Osteocyte (in vitro differentiated cells): ENCODE measurements around the gene VRK3. TPM values are rescaled to one million over a fixed set of nuclear protein-coding genes. Genes with fewer than 3 reads are reported as not detected.
A peak's percentile ranks its signal among the peaks of the same experiment; 100 is the strongest.
"Not testable (repeated sequence)": the region's sequence is repeated elsewhere in the genome, so short reads cannot be mapped to it uniquely, and the experiment has no call there.

ENCODE experiments used
- DNase-seq: peaks from one replicate; pipeline ENCODE4 v3.0.0; 2021; ENCODE audit warnings: mixed read lengths; ENCODE audit not compliant: unreplicated experiment; ENCODE audit errors: extremely low spot score
- H3K27ac Mint-ChIP-seq: one replicate; pipeline ENCODE4 v1.8.0; 2021; ENCODE audit warnings: mild to moderate bottlenecking, mixed read lengths; ENCODE audit not compliant: unreplicated experiment
- H3K27me3 Mint-ChIP-seq: one replicate; pipeline ENCODE4 v1.8.0; 2021; ENCODE audit warnings: mixed read lengths; ENCODE audit not compliant: unreplicated experiment
- H3K36me3 Mint-ChIP-seq: one replicate; pipeline ENCODE4 v1.8.0; 2021; ENCODE audit warnings: mixed read lengths; ENCODE audit not compliant: unreplicated experiment
- H3K4me1 Mint-ChIP-seq: one replicate; pipeline ENCODE4 v1.8.0; 2021; ENCODE audit warnings: mixed read lengths; ENCODE audit not compliant: unreplicated experiment
- H3K4me3 Mint-ChIP-seq: one replicate; pipeline ENCODE4 v1.8.0; 2021; ENCODE audit warnings: mild to moderate bottlenecking, moderate library complexity, mixed read lengths; ENCODE audit not compliant: unreplicated experiment
- H3K9me3 Mint-ChIP-seq: one replicate; pipeline ENCODE4 v1.8.0; 2021; ENCODE audit warnings: mixed read lengths; ENCODE audit not compliant: unreplicated experiment
- long read RNA-seq: library from polyadenylated mRNA; unstranded; transcript quantifications from one replicate; pipeline ENCODE4 v2.0.0, GENCODE V29; 2021
- total RNA-seq: library from RNA; stranded (reverse); gene quantifications from 2 replicates; pipeline ENCODE4 v1.2.1, GENCODE V29; 2021
- TF ChIP-seq, protein P1 (sequence below): fragments of 200-600 bp; sonication (generic); IDR thresholded peaks from 2 replicates; pipeline ENCODE4 v1.5.0; 2021; ENCODE audit warnings: antibody characterized with exemption, mild to moderate bottlenecking, moderate library complexity

VRK3 gene
- total RNA-seq, result 31.5 and 35.8 TPM in 2 replicates
- long read RNA-seq, transcript VRK3-217 (15 exons, 2,126 nt), result major isoform, 46 of 110 reads
- long read RNA-seq, partial matches to known transcripts, result 37 of 110 reads
- long read RNA-seq, other reads (novel, unspliced or antisense), result 21 of 110 reads

GRCh38 chr19:50025022-50025793 lies at the start of gene VRK3:
TSS of gene VRK3 (minus strand) at chr19:50025372. CDS start at chr19:50016162, 9,210 bp downstream.
- H3K4me1 Mint-ChIP-seq, result peaks cover 27% of the 10 kb centered on the region
- H3K27me3 Mint-ChIP-seq, result no peaks in the 10 kb centered on the region
- no peaks in the 10 kb centered on the region for H3K36me3 Mint-ChIP-seq
- DNase-seq, result peak; percentile 100
- TF ChIP-seq, protein P1, sequence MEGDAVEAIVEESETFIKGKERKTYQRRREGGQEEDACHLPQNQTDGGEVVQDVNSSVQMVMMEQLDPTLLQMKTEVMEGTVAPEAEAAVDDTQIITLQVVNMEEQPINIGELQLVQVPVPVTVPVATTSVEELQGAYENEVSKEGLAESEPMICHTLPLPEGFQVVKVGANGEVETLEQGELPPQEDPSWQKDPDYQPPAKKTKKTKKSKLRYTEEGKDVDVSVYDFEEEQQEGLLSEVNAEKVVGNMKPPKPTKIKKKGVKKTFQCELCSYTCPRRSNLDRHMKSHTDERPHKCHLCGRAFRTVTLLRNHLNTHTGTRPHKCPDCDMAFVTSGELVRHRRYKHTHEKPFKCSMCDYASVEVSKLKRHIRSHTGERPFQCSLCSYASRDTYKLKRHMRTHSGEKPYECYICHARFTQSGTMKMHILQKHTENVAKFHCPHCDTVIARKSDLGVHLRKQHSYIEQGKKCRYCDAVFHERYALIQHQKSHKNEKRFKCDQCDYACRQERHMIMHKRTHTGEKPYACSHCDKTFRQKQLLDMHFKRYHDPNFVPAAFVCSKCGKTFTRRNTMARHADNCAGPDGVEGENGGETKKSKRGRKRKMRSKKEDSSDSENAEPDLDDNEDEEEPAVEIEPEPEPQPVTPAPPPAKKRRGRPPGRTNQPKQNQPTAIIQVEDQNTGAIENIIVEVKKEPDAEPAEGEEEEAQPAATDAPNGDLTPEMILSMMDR, result peak; percentile 10
- H3K27ac Mint-ChIP-seq, result peak within 1 kb of the TSS; percentile 100
- H3K9me3 Mint-ChIP-seq, result no peaks in the 10 kb centered on the region
- H3K4me3 Mint-ChIP-seq, result peak within 1 kb of the TSS; percentile 100

DNA sequence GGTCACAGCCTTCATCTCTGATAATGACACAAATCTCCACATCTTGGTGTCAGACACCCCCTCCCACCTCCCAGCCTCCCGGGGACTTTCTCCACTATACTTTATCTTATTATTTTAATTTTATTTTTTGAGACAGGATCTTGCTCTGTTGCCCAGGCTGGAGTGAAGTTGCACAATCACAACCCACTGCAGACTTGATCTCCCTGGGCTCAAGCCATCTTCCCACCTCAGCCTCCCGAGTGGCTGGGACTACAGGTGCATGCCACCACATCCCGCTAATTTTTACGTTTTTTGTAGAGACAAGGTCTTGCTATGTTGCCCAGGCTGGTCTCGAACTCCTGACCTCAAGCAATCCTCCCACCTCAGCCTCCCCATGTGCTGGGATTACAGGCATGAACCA lies 43.2 kb upstream of the VRK3 start:
- not testable (repeated sequence) for H3K4me1 Mint-ChIP-seq, H3K9me3 Mint-ChIP-seq, H3K4me3 Mint-ChIP-seq, H3K36me3 Mint-ChIP-seq, H3K27me3 Mint-ChIP-seq, DNase-seq, H3K27ac Mint-ChIP-seq

DNA sequence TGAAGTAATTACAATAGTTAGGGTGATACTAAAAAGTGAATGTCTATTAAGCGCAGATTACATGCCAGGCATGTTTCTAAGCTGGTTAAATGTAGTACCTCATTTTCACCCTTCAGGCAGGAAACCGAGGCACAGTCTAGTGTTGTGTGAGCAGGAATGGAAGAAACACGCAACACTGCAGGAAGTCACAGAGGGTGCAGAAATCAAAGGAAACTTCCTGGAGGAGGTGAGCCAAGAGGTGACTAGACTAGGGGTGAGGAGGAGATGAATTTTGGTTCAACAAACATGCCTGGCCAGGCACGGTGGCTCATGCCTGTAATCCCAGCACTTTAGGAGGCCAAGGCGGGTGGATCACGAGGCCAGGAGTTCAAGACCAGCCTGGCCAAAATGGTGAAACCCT lies 42.4 kb upstream of the VRK3 start:
- DNase-seq, result no peak
- H3K4me1 Mint-ChIP-seq, result no peaks in the 10 kb centered on the region
- H3K9me3 Mint-ChIP-seq, result no peaks in the 10 kb centered on the region
- H3K4me3 Mint-ChIP-seq, result no peak overlapping the region
- TF ChIP-seq, protein P1, result no peak
- H3K27ac Mint-ChIP-seq, result no peak overlapping the region
- no peaks in the 10 kb centered on the region for H3K36me3 Mint-ChIP-seq
- no peaks in the 10 kb centered on the region for H3K27me3 Mint-ChIP-seq

GRCh38 chr19:50065938-50066337 lies 40.8 kb upstream of the VRK3 start:
- Mint-ChIP-seq H3K27me3 (no peaks in the 10 kb centered on the region), H3K4me3 (no peak overlapping the region), H3K27ac (no peak overlapping the region), H3K9me3 (no peaks in the 10 kb centered on the region), H3K4me1 (no peaks in the 10 kb centered on the region), H3K36me3 (no peaks in the 10 kb centered on the region)
- TF ChIP-seq, protein P1, result no peak
- DNase-seq, result no peak

DNA sequence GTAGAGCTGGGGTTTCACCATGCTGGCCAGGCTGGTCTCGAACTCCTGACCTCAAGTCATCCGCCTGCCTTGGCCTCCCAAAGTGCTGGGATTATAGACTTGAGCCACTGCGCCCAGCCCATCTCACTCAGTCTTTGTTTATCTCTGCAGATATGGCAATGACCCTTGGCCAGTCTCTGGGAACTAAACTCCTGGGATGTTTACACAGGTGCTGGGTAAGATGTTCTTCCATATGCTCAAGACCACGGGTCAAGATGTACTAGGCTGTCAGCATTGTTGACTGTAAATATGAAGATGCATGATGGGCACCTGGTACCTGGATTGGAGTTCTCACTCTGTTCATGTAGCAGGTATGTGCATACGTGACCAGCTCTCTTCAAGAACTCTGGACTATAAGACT lies 36.5 kb upstream of the VRK3 start:
- no peaks in the 10 kb centered on the region for H3K36me3 Mint-ChIP-seq
- no peak overlapping the region for H3K4me3 Mint-ChIP-seq
- TF ChIP-seq, protein P1, result no peak
- DNase-seq, result no peak
- H3K27me3 Mint-ChIP-seq, result no peaks in the 10 kb centered on the region
- no peaks in the 10 kb centered on the region for H3K4me1 Mint-ChIP-seq
- no peaks in the 10 kb centered on the region for H3K9me3 Mint-ChIP-seq
- H3K27ac Mint-ChIP-seq, result no peak overlapping the region
